ENCODE data around the gene ADRA2B. TPM values are rescaled to one million over a fixed set of nuclear protein-coding genes. Genes with fewer than 3 reads are reported as not detected.

The ADRA2B gene
- total and polyA plus RNA-seq, 2 donors (not counting 1 experiment from before 2014, with no cell fraction given): 0.27 to 0.46 TPM

- intact Hi-C loops (cut with micrococcal nuclease): no loop called here
- Histone ChIP-seq H3K79me2 (ENCODE audit: control insufficient read depth, insufficient read depth, low read length) (no peaks in the 10 kb centered on the region), H3K36me3 (replicated peaks in 1 of 2; ENCODE audit: control extremely low read depth in 1 of 2, control insufficient read depth in 1 of 2, extremely low read depth in 1 of 2, insufficient read depth in 2 of 2, low read length in 1 of 2) (no peaks in the 10 kb centered on the region), H3K9me3 (ENCODE audit: control extremely low read depth in 1 of 3, control insufficient read depth in 2 of 3, insufficient read depth in 1 of 3, low read length in 2 of 3) (peaks cover 0 to 3% (median 0%) of the 10 kb centered on the region in 3 donors), H3K9ac (ENCODE audit: low read length) (no peak overlapping the region), H3K4me2 (replicated peaks; ENCODE audit: low read depth, low read length, poor library complexity, severe bottlenecking) (no peak overlapping the region), H3K27ac (ENCODE audit: low read length in 2 of 2) (no peak overlapping the region), H3K4me1 (ENCODE audit: control insufficient read depth in 2 of 2, insufficient read depth in 2 of 2, low read length in 2 of 2) (peaks cover 7% of the 10 kb centered on the region in 2 donors), H3K4me3 (ENCODE audit: control extremely low read depth in 1 of 5, extremely low read depth in 1 of 5, insufficient read depth in 1 of 5, low read depth in 2 of 5, low read length in 4 of 5) (no peak overlapping the region), H2AFZ (ENCODE audit: insufficient read depth, low read depth, low read length, poor library complexity, severe bottlenecking) (no peak overlapping the region), H4K20me1 (ENCODE audit: control insufficient read depth, insufficient read depth, low read length, poor library complexity, severe bottlenecking) (no peaks in the 10 kb centered on the region), H3K27me3 (replicated peaks in 1 of 4; ENCODE audit: control extremely low read depth in 1 of 4, control insufficient read depth in 3 of 4, insufficient read depth in 4 of 4, low read length in 3 of 4) (peaks cover 0 to 27% (median 9%) of the 10 kb centered on the region in 4 experiments)
- no peak for ATAC-seq (ENCODE audit: low read depth)
- Mint-ChIP-seq H3K4me1 (peaks cover 9% of the 10 kb centered on the region), H3K27me3 (peaks cover 23% of the 10 kb centered on the region), H3K27ac (no peak overlapping the region), H3K9me3 (ENCODE audit: insufficient read depth) (no peaks in the 10 kb centered on the region), H3K4me3 (no peak overlapping the region)
- WGBS (ENCODE audit: insufficient coverage): 95% methylated on average over 11 of the region's 11 CpGs
- no peak for DNase-seq
- POLR2A ChIA-PET: no interaction called here
- no peak for TF ChIP-seq EZH2 (IDR thresholded peaks at IDR 0.05; ENCODE audit: borderline replicate concordance, insufficient read depth, low read depth, low read length, poor library complexity, severe bottlenecking)
- TF ChIP-seq, protein P1, sequence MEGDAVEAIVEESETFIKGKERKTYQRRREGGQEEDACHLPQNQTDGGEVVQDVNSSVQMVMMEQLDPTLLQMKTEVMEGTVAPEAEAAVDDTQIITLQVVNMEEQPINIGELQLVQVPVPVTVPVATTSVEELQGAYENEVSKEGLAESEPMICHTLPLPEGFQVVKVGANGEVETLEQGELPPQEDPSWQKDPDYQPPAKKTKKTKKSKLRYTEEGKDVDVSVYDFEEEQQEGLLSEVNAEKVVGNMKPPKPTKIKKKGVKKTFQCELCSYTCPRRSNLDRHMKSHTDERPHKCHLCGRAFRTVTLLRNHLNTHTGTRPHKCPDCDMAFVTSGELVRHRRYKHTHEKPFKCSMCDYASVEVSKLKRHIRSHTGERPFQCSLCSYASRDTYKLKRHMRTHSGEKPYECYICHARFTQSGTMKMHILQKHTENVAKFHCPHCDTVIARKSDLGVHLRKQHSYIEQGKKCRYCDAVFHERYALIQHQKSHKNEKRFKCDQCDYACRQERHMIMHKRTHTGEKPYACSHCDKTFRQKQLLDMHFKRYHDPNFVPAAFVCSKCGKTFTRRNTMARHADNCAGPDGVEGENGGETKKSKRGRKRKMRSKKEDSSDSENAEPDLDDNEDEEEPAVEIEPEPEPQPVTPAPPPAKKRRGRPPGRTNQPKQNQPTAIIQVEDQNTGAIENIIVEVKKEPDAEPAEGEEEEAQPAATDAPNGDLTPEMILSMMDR (IDR thresholded peaks at IDR 0.05): no peak
- CTCF ChIA-PET: interaction anchor here (0.9 kb wide), 1 partner anchor 15 kb away, joined by 4 read pairs; no protein-coding TSS in a partner anchor
These were observed 7.6 kb upstream of the ADRA2B start for GRCh38 chr2:96123936-96124335.

GRCh38 chr2:96123290-96123689 is 6.9 kb upstream of the ADRA2B start:
- WGBS (ENCODE audit: insufficient coverage): no CpG with 5 or more reads among the region's 1 CpG
- CTCF ChIA-PET: interaction anchor here (0.9 kb wide), 1 partner anchor 16 kb away, joined by 4 read pairs; no protein-coding TSS in a partner anchor
- H3K79me2 ChIP-seq (ENCODE audit: control insufficient read depth, insufficient read depth, low read length): no peaks in the 10 kb centered on the region

More at GRCh38 chr2:96123290-96123689, 6.9 kb upstream of the ADRA2B start:
- Histone ChIP-seq H4K20me1 (ENCODE audit: control insufficient read depth, insufficient read depth, low read length, poor library complexity, severe bottlenecking) (no peaks in the 10 kb centered on the region), H3K4me3 (ENCODE audit: control extremely low read depth in 1 of 5, extremely low read depth in 1 of 5, insufficient read depth in 1 of 5, low read depth in 2 of 5, low read length in 4 of 5) (no peak overlapping the region), H2AFZ (ENCODE audit: insufficient read depth, low read depth, low read length, poor library complexity, severe bottlenecking) (no peak overlapping the region), H3K4me1 (ENCODE audit: control insufficient read depth in 2 of 2, insufficient read depth in 2 of 2, low read length in 2 of 2) (peaks cover 7% of the 10 kb centered on the region in 2 donors), H3K4me2 (replicated peaks; ENCODE audit: low read depth, low read length, poor library complexity, severe bottlenecking) (no peak overlapping the region), H3K9me3 (ENCODE audit: control extremely low read depth in 1 of 3, control insufficient read depth in 2 of 3, insufficient read depth in 1 of 3, low read length in 2 of 3) (peaks cover 0 to 3% (median 0%) of the 10 kb centered on the region in 3 donors), H3K27me3 (replicated peaks in 1 of 4; ENCODE audit: control extremely low read depth in 1 of 4, control insufficient read depth in 3 of 4, insufficient read depth in 4 of 4, low read length in 3 of 4) (peaks cover 0 to 33% (median 9%) of the 10 kb centered on the region in 4 experiments), H3K9ac (ENCODE audit: low read length) (no peak overlapping the region), H3K27ac (ENCODE audit: low read length in 2 of 2) (no peak overlapping the region), H3K36me3 (replicated peaks in 1 of 2; ENCODE audit: control extremely low read depth in 1 of 2, control insufficient read depth in 1 of 2, extremely low read depth in 1 of 2, insufficient read depth in 2 of 2, low read length in 1 of 2) (no peaks in the 10 kb centered on the region)
- Mint-ChIP-seq H3K27ac (no peak overlapping the region), H3K27me3 (peaks cover 27% of the 10 kb centered on the region), H3K4me3 (no peak overlapping the region), H3K9me3 (ENCODE audit: insufficient read depth) (no peaks in the 10 kb centered on the region), H3K4me1 (peaks cover 11% of the 10 kb centered on the region)
- DNase-seq (no peak), ATAC-seq (ENCODE audit: low read depth) (no peak)
- TF ChIP-seq EZH2 (IDR thresholded peaks at IDR 0.05; ENCODE audit: borderline replicate concordance, insufficient read depth, low read depth, low read length, poor library complexity, severe bottlenecking): no peak
- TF ChIP-seq, protein P1 (IDR thresholded peaks at IDR 0.05): no peak
- intact Hi-C loops (cut with micrococcal nuclease): no loop called here
- POLR2A ChIA-PET: no interaction called here
